ENCODE results near the gene NOB1.

The NOB1 gene

GRCh38 chr16:69726313-69727060 is 28.2 kb downstream of the NOB1 start, which contains the start of gene NQO1:
Gene NQO1, minus strand, starts transcription at chr16:69726560. Its CDS starts 121 bp downstream, at chr16:69726439.
- Histone ChIP-seq H4K20me1 (ENCODE audit: insufficient read depth, low read length, poor library complexity, severe bottlenecking) (no peaks in the 10 kb centered on the region), H3K4me3 (ENCODE audit: low read length, poor library complexity, severe bottlenecking) (peak within 1 kb of the TSS; percentile 75), H3K9ac (ENCODE audit: low read depth, low read length, poor library complexity, severe bottlenecking) (peak within 1 kb of the TSS; percentile 76), H3K27me3 (ENCODE audit: insufficient read depth, low read length, poor library complexity, severe bottlenecking) (no peaks in the 10 kb centered on the region), H3F3A (ENCODE audit: low read depth) (no peaks in the 10 kb centered on the region), H3K4me1 (ENCODE audit: insufficient read depth, low read length, poor library complexity, severe bottlenecking) (peaks cover 21% of the 10 kb centered on the region), H3K79me2 (ENCODE audit: insufficient read depth, low read length) (no peaks in the 10 kb centered on the region), H3K36me3 (ENCODE audit: insufficient read depth, low read length) (no peaks in the 10 kb centered on the region), H3K9me3 (ENCODE audit: insufficient read depth, low read depth, low read length) (no peaks in the 10 kb centered on the region), H3K9me2 (replicated peaks; ENCODE audit: low read depth, low read length) (no peaks in the 10 kb centered on the region), H2AFZ (ENCODE audit: low read length) (peak within 1 kb of the TSS; percentile 89), H3K4me2 (ENCODE audit: low read depth, low read length, poor library complexity, severe bottlenecking) (peak within 1 kb of the TSS; percentile 90)
- TF ChIP-seq EZH2phosphoT487 (IDR thresholded peaks at IDR 0.05; ENCODE audit: borderline replicate concordance) (no peak), CTCF (conservative IDR thresholded peaks at IDR 0.05; ENCODE audit: low read length) (no peak)

DNA sequence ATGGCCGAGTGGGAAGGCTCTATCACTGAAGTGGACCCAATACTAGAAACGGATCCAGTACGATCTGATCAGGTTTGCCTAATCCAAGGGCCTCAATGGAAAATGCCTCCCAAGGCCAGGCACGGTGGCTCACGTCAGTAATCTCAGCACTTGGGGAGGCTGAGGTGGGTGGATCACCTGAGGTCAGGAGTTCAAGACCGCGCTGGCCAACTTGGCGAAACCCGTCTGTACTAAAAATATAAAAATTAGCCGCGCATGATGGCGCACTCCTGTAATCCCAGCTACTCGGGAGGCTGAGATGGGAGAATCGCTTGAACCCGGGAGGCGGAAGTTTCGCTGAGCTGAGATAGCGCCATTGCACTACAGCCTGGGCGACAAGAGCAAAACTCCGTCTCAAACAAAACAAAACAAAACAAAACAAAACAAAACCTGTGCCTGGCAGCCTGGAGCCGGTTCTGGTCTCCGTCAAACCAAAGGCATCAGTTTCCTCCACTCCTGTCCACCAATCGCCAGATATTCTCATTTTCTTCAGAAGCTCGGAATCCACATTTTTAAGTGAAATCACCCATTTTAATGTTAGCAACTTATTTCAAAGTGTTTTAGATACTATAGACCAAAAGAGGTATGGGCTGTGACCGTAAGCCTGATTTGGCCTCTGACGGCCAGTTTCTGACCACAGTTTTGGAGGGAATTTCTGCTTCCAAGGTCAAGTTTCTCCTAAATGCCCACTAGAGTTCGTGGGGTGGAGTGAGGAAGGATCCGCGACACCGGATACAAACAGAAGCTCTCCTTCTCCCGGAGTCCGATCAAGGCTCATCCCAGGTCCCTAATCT is 29.0 kb downstream of the NOB1 start:
- Histone ChIP-seq H3K4me1 (ENCODE audit: insufficient read depth, low read length, poor library complexity, severe bottlenecking) (peaks cover 21% of the 10 kb centered on the region), H3K79me2 (ENCODE audit: insufficient read depth, low read length) (no peaks in the 10 kb centered on the region)

GRCh38 chr16:69724981-69725479 is 29.7 kb downstream of the NOB1 start:
- no peaks in the 10 kb centered on the region for H3K9me2 ChIP-seq (replicated peaks; ENCODE audit: low read depth, low read length)
- no peaks in the 10 kb centered on the region for H3F3A ChIP-seq (ENCODE audit: low read depth)

More for the DNA sequence above, 29.0 kb downstream of the NOB1 start:
- Histone ChIP-seq H4K20me1 (ENCODE audit: insufficient read depth, low read length, poor library complexity, severe bottlenecking) (no peaks in the 10 kb centered on the region), H2AFZ (ENCODE audit: low read length) (peak overlapping the region; percentile 89), H3K4me3 (ENCODE audit: low read length, poor library complexity, severe bottlenecking) (peak overlapping the region; percentile 75), H3K9me3 (ENCODE audit: insufficient read depth, low read depth, low read length) (no peaks in the 10 kb centered on the region), H3K27me3 (ENCODE audit: insufficient read depth, low read length, poor library complexity, severe bottlenecking) (no peaks in the 10 kb centered on the region), H3K9ac (ENCODE audit: low read depth, low read length, poor library complexity, severe bottlenecking) (peak overlapping the region; percentile 76), H3K36me3 (ENCODE audit: insufficient read depth, low read length) (no peaks in the 10 kb centered on the region), H3K9me2 (replicated peaks; ENCODE audit: low read depth, low read length) (no peaks in the 10 kb centered on the region), H3K4me2 (ENCODE audit: low read depth, low read length, poor library complexity, severe bottlenecking) (peak overlapping the region; percentile 90), H3F3A (ENCODE audit: low read depth) (no peaks in the 10 kb centered on the region)
- TF ChIP-seq CTCF (conservative IDR thresholded peaks at IDR 0.05; ENCODE audit: low read length) (no peak), EZH2phosphoT487 (IDR thresholded peaks at IDR 0.05; ENCODE audit: borderline replicate concordance) (no peak)

More at GRCh38 chr16:69724981-69725479, 29.7 kb downstream of the NOB1 start:
- Histone ChIP-seq H2AFZ (ENCODE audit: low read length) (no peak overlapping the region), H3K27me3 (ENCODE audit: insufficient read depth, low read length, poor library complexity, severe bottlenecking) (no peaks in the 10 kb centered on the region), H3K4me2 (ENCODE audit: low read depth, low read length, poor library complexity, severe bottlenecking) (no peak overlapping the region), H3K9me3 (ENCODE audit: insufficient read depth, low read depth, low read length) (no peaks in the 10 kb centered on the region), H3K9ac (ENCODE audit: low read depth, low read length, poor library complexity, severe bottlenecking) (no peak overlapping the region), H3K4me1 (ENCODE audit: insufficient read depth, low read length, poor library complexity, severe bottlenecking) (peaks cover 21% of the 10 kb centered on the region), H3K4me3 (ENCODE audit: low read length, poor library complexity, severe bottlenecking) (no peak overlapping the region), H4K20me1 (ENCODE audit: insufficient read depth, low read length, poor library complexity, severe bottlenecking) (no peaks in the 10 kb centered on the region), H3K79me2 (ENCODE audit: insufficient read depth, low read length) (no peaks in the 10 kb centered on the region), H3K36me3 (ENCODE audit: insufficient read depth, low read length) (no peaks in the 10 kb centered on the region)
- TF ChIP-seq EZH2phosphoT487 (IDR thresholded peaks at IDR 0.05; ENCODE audit: borderline replicate concordance) = no peak
- TF ChIP-seq CTCF (conservative IDR thresholded peaks at IDR 0.05; ENCODE audit: low read length) = no peak
